Measurements from ENCODE around the gene SLC7A7.
"Not testable (repeated sequence)": the region's sequence is repeated elsewhere in the genome, so short reads cannot be mapped to it uniquely, and the experiment has no call there.

Gene SLC7A7

DNA sequence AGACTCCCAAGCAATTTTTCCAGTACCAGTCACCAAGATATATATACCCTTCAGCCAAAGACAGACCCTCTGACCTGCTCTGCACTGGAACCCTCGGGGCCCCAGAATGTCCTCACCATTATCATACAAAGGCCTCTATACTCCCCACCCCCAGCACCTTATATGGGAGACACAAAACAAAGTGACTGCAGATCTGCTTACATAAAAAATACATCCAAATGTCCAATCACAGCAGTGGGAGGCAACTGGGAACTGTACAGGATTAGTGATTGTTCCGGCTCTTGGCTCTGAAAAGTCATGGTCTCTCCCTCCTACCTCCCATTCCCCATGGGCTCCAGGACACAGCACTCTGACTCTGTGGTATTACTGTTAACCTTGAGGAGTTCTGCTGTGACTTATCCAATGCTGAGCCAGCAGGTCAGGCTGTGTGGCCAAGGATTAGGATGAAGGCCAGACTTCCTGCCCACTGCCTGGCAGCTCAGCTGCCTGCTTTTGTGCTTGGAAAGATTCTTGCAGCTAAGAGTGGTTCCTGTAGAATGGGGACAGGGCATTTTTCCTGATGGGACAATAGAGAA lies 35.0 kb downstream of the SLC7A7 start:
- H3K4me3 ChIP-seq (ENCODE audit: low read length), result no peak overlapping the region
- no peak overlapping the region for H3K9ac ChIP-seq (ENCODE audit: low read depth, low read length)
- H3K27me3 ChIP-seq (ENCODE audit: insufficient read depth, low read length), result no peaks in the 10 kb centered on the region
- no peaks in the 10 kb centered on the region for H3K9me3 ChIP-seq (ENCODE audit: insufficient read depth, low read depth, low read length)
- H3K36me3 ChIP-seq (ENCODE audit: insufficient read depth, low read length), result no peaks in the 10 kb centered on the region
- peaks cover 6% of the 10 kb centered on the region; the same call in 1 of the 2 replicates for H3K4me1 ChIP-seq (ENCODE audit: insufficient read depth, low read length)
- H3K27ac ChIP-seq (ENCODE audit: low read depth, low read length), result no peak overlapping the region
- WGBS, result 77% methylated on average over 2 of the region's 2 CpGs

DNA sequence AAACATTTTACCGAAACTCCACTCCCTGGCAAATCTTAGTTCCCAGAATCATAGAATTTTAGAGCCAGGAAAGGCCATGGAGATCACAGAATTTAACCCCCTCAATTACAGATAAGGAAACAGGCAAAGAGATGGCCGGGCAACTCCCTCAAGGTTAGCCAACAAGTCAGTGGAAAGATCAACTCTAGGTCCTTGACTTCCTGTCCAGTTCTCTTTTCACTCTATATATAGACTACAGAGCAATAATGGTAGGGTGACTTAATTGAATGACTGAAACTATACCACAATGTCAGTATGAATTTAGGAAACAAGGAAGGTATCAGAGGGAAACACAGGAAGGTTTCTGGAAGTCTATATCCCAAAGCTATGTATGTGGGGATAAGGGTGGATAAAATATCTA lies 37.2 kb downstream of the SLC7A7 start:
- H3K36me3 ChIP-seq (ENCODE audit: insufficient read depth, low read length), result peaks cover 11% of the 10 kb centered on the region
- no peak overlapping the region for H3K9ac ChIP-seq (ENCODE audit: low read depth, low read length)
- H3K9me3 ChIP-seq (ENCODE audit: insufficient read depth, low read depth, low read length), result no peaks in the 10 kb centered on the region
- peaks cover 6% of the 10 kb centered on the region; the same call in 1 of the 2 replicates for H3K4me1 ChIP-seq (ENCODE audit: insufficient read depth, low read length)
- no peak overlapping the region for H3K27ac ChIP-seq (ENCODE audit: low read depth, low read length)
- no peak overlapping the region for H3K4me3 ChIP-seq (ENCODE audit: low read length)
- H3K27me3 ChIP-seq (ENCODE audit: insufficient read depth, low read length), result no peaks in the 10 kb centered on the region
- WGBS, result 90% methylated on average over 2 of the region's 2 CpGs

DNA sequence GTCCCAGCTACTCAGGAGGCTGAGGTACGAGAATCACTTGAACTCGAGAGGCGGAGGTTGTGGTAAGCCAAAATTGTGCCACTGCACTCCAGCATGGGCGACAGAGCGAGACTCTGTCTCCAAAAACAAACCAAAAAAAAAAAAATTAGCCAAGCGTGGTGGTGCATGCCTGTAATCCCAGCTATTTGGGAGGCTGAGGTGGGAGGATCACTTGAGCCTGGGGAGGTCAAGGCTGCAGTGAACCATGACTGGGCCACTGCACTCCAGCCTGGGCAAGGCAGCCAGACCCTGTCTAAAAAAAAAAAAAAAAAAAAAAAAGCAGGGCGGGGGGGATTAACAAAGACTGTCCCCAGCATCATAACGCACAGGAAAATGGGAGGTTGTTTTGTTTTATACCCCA lies 38.4 kb downstream of the SLC7A7 start:
- H3K36me3 ChIP-seq (ENCODE audit: insufficient read depth, low read length), result peaks cover 22% of the 10 kb centered on the region
- not testable (repeated sequence) for H3K4me3 ChIP-seq (ENCODE audit: low read length); H3K27ac ChIP-seq (ENCODE audit: low read depth, low read length); H3K27me3 ChIP-seq (ENCODE audit: insufficient read depth, low read length); H3K4me1 ChIP-seq (ENCODE audit: insufficient read depth, low read length); H3K9me3 ChIP-seq (ENCODE audit: insufficient read depth, low read depth, low read length); H3K9ac ChIP-seq (ENCODE audit: low read depth, low read length)
- 96% methylated on average over 8 of the region's 8 CpGs for WGBS

- Histone ChIP-seq H3K9me3 (ENCODE audit: insufficient read depth, low read depth, low read length) (no peaks in the 10 kb centered on the region), H3K27ac (ENCODE audit: low read depth, low read length) (no peak overlapping the region), H3K4me1 (ENCODE audit: insufficient read depth, low read length) (peaks cover 6% of the 10 kb centered on the region; the same call in 1 of the 2 replicates), H3K36me3 (ENCODE audit: insufficient read depth, low read length) (peaks cover 28% of the 10 kb centered on the region), H3K4me3 (ENCODE audit: low read length) (no peak overlapping the region), H3K27me3 (ENCODE audit: insufficient read depth, low read length) (no peaks in the 10 kb centered on the region), H3K9ac (ENCODE audit: low read depth, low read length) (no peak overlapping the region)
- 91% methylated on average over 2 of the region's 2 CpGs for WGBS
Measured at GRCh38 chr14:22776215-22776614, 39.0 kb downstream of the SLC7A7 start.

DNA sequence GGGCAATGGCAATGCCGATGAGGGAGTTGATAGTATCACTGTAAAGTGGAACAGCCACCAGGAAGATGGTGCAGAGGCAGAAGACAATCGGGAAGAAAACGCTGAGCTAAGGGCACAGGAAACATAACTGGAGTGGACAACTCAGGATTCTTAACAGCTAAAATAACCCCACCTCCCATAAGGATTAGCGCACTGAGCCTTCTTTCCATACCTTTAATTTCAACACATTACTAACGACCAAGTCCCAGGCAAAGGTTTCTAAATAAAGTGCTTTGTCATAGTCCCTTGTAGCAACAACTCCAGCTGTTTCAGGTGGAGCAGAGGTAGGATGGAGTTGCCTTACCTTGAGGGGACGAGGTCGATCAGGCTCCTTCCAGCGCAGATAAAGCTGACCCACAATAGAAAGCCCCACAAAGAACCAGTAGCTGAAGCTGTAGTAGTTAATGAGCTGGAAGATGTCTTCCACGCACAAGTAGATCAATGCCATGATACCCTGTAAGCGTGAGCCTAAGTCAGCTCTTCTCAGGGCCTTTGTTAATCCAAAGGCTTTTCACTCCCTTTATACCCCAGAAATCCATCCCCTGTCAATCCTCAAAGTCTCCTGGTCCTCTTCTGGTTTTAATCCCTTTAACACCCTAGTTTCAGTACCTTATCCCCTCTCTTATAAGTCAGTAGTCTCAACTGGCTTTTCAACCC lies 41.1 kb downstream of the SLC7A7 start:
- Histone ChIP-seq H3K4me1 (ENCODE audit: insufficient read depth, low read length) (no peaks in the 10 kb centered on the region), H3K27me3 (ENCODE audit: insufficient read depth, low read length) (no peaks in the 10 kb centered on the region), H3K9me3 (ENCODE audit: insufficient read depth, low read depth, low read length) (no peaks in the 10 kb centered on the region), H3K27ac (ENCODE audit: low read depth, low read length) (no peak overlapping the region), H3K36me3 (ENCODE audit: insufficient read depth, low read length) (peaks cover 49% of the 10 kb centered on the region), H3K9ac (ENCODE audit: low read depth, low read length) (no peak overlapping the region), H3K4me3 (ENCODE audit: low read length) (no peak overlapping the region)
- 92% methylated on average over 10 of the region's 10 CpGs for WGBS

DNA sequence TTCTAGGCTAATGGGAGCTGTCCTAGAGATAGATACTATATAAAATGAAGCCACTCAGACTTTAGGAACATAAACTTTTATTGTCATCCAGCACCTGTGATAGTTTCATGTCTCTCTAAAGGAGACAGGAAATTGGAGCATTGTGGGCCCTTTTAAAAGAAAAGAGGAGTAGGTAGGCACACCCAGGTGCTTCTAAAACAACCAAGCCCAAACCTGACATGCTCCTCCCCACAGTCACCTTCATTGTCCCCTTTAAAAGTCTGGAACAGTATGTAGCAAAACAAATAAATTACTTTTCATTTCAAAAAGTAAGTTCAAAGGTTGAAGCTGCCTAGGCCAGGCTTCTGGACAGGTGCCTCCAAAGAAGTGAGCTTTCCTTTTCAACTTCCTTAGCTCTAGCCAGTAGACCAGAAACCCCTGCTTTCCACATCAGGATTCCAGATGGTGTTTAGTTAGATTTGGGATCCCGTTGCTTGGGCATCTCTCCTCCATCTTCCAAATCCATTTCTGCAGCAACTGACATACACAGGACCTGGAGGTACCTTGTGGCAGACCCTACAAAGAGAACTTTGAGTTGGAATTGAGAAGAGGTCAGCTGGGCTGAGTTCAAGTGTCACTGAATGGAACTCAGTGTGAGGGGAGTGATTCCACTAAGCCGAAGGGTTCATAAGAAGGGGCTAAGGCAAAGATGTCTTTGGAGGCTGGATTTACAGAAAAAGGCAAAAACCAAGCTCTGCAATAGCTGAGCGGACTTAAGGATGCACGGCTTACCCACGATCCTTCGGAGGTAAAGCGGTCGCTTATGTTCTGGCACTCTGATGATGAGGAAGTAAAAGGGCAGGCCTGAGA lies 41.8 kb downstream of the SLC7A7 start:
- Histone ChIP-seq H3K27me3 (ENCODE audit: insufficient read depth, low read length) (no peaks in the 10 kb centered on the region), H3K36me3 (ENCODE audit: insufficient read depth, low read length) (peaks cover 56% of the 10 kb centered on the region), H3K9me3 (ENCODE audit: insufficient read depth, low read depth, low read length) (no peaks in the 10 kb centered on the region), H3K4me3 (ENCODE audit: low read length) (no peak overlapping the region), H3K27ac (ENCODE audit: low read depth, low read length) (no peak overlapping the region), H3K9ac (ENCODE audit: low read depth, low read length) (no peak overlapping the region), H3K4me1 (ENCODE audit: insufficient read depth, low read length) (no peaks in the 10 kb centered on the region)
- WGBS, result 98% methylated on average over 8 of the region's 8 CpGs

GRCh38 chr14:22772725-22773124 lies 42.5 kb downstream of the SLC7A7 start:
- 97% methylated on average over 1 of the region's 1 CpG for WGBS

GRCh38 chr14:22770481-22771187 lies 44.6 kb downstream of the SLC7A7 start:
- Histone ChIP-seq H3K27ac (ENCODE audit: low read depth, low read length) (no peak overlapping the region), H3K9me3 (ENCODE audit: insufficient read depth, low read depth, low read length) (no peaks in the 10 kb centered on the region), H3K9ac (ENCODE audit: low read depth, low read length) (no peak overlapping the region), H3K27me3 (ENCODE audit: insufficient read depth, low read length) (no peaks in the 10 kb centered on the region), H3K4me1 (ENCODE audit: insufficient read depth, low read length) (peaks cover 7% of the 10 kb centered on the region; the same call in 1 of the 2 replicates), H3K4me3 (ENCODE audit: low read length) (no peak overlapping the region), H3K36me3 (ENCODE audit: insufficient read depth, low read length) (peaks cover 62% of the 10 kb centered on the region)
- 97% methylated on average over 8 of the region's 8 CpGs for WGBS

More at GRCh38 chr14:22772725-22773124, 42.5 kb downstream of the SLC7A7 start:
- no peaks in the 10 kb centered on the region for H3K9me3 ChIP-seq (ENCODE audit: insufficient read depth, low read depth, low read length)
- no peak overlapping the region for H3K27ac ChIP-seq (ENCODE audit: low read depth, low read length)
- H3K9ac ChIP-seq (ENCODE audit: low read depth, low read length), result no peak overlapping the region
- peaks cover under 1% of the 10 kb centered on the region; the same call in 1 of the 2 replicates for H3K4me1 ChIP-seq (ENCODE audit: insufficient read depth, low read length)
- no peak overlapping the region for H3K4me3 ChIP-seq (ENCODE audit: low read length)
- H3K27me3 ChIP-seq (ENCODE audit: insufficient read depth, low read length), result no peaks in the 10 kb centered on the region
- peaks cover 62% of the 10 kb centered on the region for H3K36me3 ChIP-seq (ENCODE audit: insufficient read depth, low read length)

- WGBS, result 87% methylated on average over 2 of the region's 2 CpGs
- H3K36me3 ChIP-seq (ENCODE audit: insufficient read depth, low read length), result peaks cover 62% of the 10 kb centered on the region
- no peak overlapping the region for H3K27ac ChIP-seq (ENCODE audit: low read depth, low read length)
- H3K4me3 ChIP-seq (ENCODE audit: low read length), result no peak overlapping the region
- no peaks in the 10 kb centered on the region for H3K27me3 ChIP-seq (ENCODE audit: insufficient read depth, low read length)
- H3K9ac ChIP-seq (ENCODE audit: low read depth, low read length), result no peak overlapping the region
- no peaks in the 10 kb centered on the region for H3K9me3 ChIP-seq (ENCODE audit: insufficient read depth, low read depth, low read length)
- H3K4me1 ChIP-seq (ENCODE audit: insufficient read depth, low read length), result peaks cover 7% of the 10 kb centered on the region; the same call in 1 of the 2 replicates
Measured at GRCh38 chr14:22769369-22769768, 45.9 kb downstream of the SLC7A7 start.

- Histone ChIP-seq H3K9ac (ENCODE audit: low read depth, low read length) (no peak overlapping the region), H3K27me3 (ENCODE audit: insufficient read depth, low read length) (no peaks in the 10 kb centered on the region), H3K4me3 (ENCODE audit: low read length) (no peak overlapping the region), H3K27ac (ENCODE audit: low read depth, low read length) (no peak overlapping the region), H3K36me3 (ENCODE audit: insufficient read depth, low read length) (peaks cover 60% of the 10 kb centered on the region), H3K9me3 (ENCODE audit: insufficient read depth, low read depth, low read length) (no peaks in the 10 kb centered on the region), H3K4me1 (ENCODE audit: insufficient read depth, low read length) (peaks cover 7% of the 10 kb centered on the region; the same call in 1 of the 2 replicates)
- WGBS, result 95% methylated on average over 4 of the region's 4 CpGs
Measured at GRCh38 chr14:22768947-22769346, 46.3 kb downstream of the SLC7A7 start.

DNA sequence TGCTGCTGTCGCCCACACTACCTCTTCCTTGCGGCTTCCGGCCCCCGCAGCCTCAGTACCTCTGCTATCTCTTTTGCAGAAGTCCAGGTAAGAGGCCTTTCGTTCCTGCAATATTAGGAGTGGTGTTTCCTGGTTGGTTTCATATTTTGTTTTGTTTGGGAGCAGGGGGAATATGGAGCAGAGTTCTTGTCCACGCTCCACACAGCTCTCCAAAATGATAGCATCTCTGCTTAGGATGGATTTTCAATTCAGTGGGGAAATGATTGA lies 48.0 kb downstream of the SLC7A7 start:
- Histone ChIP-seq H3K27ac (ENCODE audit: low read depth, low read length) (peak overlapping the region; percentile 88; the same call in 1 of the 2 replicates), H3K4me3 (ENCODE audit: low read length) (peak overlapping the region; percentile 92), H3K9me3 (ENCODE audit: insufficient read depth, low read depth, low read length) (no peaks in the 10 kb centered on the region), H3K4me1 (ENCODE audit: insufficient read depth, low read length) (peaks cover 7% of the 10 kb centered on the region; the same call in 1 of the 2 replicates), H3K27me3 (ENCODE audit: insufficient read depth, low read length) (no peaks in the 10 kb centered on the region), H3K36me3 (ENCODE audit: insufficient read depth, low read length) (peaks cover 43% of the 10 kb centered on the region), H3K9ac (ENCODE audit: low read depth, low read length) (peak overlapping the region; percentile 98)
- 5% methylated on average over 6 of the region's 6 CpGs for WGBS
